Natural killer cell treated with Interleukin-12 subunit alpha and Interleukin-12 subunit beta and Interleukin-15 and Interleukin-18, amount 100 ng/mL, for 72 hours (primary cell): ENCODE data around the gene CTNNBL1. TPM values are rescaled to one million over a fixed set of nuclear protein-coding genes. Genes with fewer than 3 reads are reported as not detected.

Source experiments
- ATAC-seq, 2 donors: fragments of 150-1000 bp; cut with Tn5 transposase in 1 of 2; sonication (Bioruptor Pico), chemical (Tn5 transposase) in 1 of 2; 2 replicates each; pipeline ENCODE4 v1.10.0; 2021
- DNase-seq: peaks from one replicate; pipeline ENCODE4 v3.0.0; 2022; ENCODE audit warnings: low spot score
- H3K27ac Mint-ChIP-seq, 2 donors: 1 replicate in 1 of 2; 2 replicates in 1 of 2; pipeline ENCODE4 v1.8.0; 2022; ENCODE audit warnings: mixed read lengths in 2 of 2, mild to moderate bottlenecking in 1 of 2, moderate library complexity in 1 of 2
- H3K27me3 Mint-ChIP-seq, 2 donors: 1 replicate in 1 of 2; 2 replicates in 1 of 2; pipeline ENCODE4 v1.8.0; 2022; ENCODE audit warnings: mixed read lengths in 2 of 2
- H3K36me3 Mint-ChIP-seq: one replicate; pipeline ENCODE4 v1.8.0; 2022; ENCODE audit warnings: mixed read lengths
- H3K4me1 Mint-ChIP-seq, 2 donors: 1 replicate in 1 of 2; 2 replicates in 1 of 2; pipeline ENCODE4 v1.8.0; 2022; ENCODE audit warnings: low read depth in 2 of 2, mixed read lengths in 2 of 2, mild to moderate bottlenecking in 1 of 2
- H3K4me3 Mint-ChIP-seq: one replicate; pipeline ENCODE4 v1.8.0; 2022; ENCODE audit warnings: mixed read lengths
- H3K9me3 Mint-ChIP-seq: 2 replicates; pipeline ENCODE4 v1.8.0; 2022; ENCODE audit warnings: mixed read lengths
- total RNA-seq, 2 donors: library from RNA; stranded (reverse); gene quantifications; one replicate each; pipeline ENCODE4 v1.2.3, GENCODE V29; 2022

The CTNNBL1 gene
- total RNA-seq, 2 donors from 2014 or later = 80.9 to 95.9 TPM

DNA sequence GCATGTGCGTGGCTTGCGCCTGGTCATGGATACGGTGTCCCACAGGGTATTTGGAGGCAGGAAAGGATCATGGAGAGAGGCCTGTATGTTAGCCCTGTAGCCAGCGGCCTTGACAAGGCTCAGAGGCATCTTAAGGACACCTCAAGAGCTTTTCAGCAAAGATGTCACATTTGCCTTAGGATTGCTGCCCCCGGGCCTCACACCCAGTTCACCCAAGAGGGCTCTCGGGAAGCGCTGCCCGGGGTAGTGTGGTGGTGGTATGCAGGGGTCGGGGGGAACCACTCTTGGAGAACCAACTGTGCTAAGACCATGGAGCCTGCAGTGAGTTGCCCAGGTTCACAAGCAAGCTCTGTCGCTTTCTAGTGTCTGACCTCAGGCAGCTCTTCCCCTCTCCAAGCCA lies 172.2 kb downstream of the CTNNBL1 start:
- ATAC-seq (no peak), DNase-seq (no peak)
- no peak overlapping the region for H3K27ac Mint-ChIP-seq
- peaks cover 13% of the 10 kb centered on the region for H3K36me3 Mint-ChIP-seq
- H3K27me3 Mint-ChIP-seq = no peaks in the 10 kb centered on the region
- peaks cover 0 to 5% of the 10 kb centered on the region in 2 donors for H3K4me1 Mint-ChIP-seq
- H3K4me3 Mint-ChIP-seq = no peak overlapping the region
- no peaks in the 10 kb centered on the region for H3K9me3 Mint-ChIP-seq

DNA sequence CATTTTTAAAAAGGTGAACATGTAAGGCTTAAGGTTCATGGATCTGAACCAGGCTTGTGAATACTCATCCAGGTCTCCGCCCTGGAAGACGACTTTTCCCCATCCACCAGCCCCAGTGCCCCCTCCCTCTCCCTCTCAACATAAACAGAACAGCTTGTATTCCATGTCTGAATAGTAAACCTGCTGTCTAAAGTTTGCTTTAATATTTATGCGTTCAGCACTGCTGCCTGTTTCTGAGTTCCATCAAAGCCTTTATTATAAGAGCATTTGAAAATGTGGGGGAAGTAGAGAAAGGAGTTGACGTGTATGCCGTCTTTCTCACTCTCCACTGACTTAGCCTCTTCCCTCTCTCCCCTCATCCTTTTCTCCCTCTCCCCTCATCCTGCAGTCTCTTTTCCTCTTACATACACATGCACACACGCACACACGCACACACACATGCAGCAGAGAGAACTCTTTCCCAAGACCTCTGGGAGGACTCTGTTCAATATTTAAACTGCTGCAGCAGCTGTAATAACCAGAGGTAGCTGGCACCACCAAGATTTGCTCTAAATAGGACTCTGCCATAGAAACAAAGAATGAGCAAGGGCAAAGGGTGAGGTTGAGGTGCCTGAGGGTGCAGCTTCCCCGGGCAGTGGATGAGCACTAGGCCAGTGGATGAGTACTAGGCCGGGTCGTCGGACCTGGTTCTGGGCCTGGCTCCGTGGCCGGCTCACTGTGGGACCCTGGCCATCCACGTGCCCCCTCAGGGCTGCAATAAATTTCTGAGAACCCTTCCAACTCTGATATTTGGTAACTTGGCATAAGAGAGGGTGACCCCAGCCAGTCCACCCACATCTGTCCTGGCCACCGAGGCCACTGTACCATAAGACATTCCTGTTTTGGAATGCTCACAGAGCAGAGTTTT lies 173.7 kb downstream of the CTNNBL1 start:
- H3K27ac Mint-ChIP-seq = no peak overlapping the region
- no peaks in the 10 kb centered on the region for H3K27me3 Mint-ChIP-seq
- no peaks in the 10 kb centered on the region for H3K9me3 Mint-ChIP-seq
- no peak for ATAC-seq
- H3K36me3 Mint-ChIP-seq = peaks cover 13% of the 10 kb centered on the region
- peaks cover 0 to 5% of the 10 kb centered on the region in 2 donors for H3K4me1 Mint-ChIP-seq
- no peak for DNase-seq
- H3K4me3 Mint-ChIP-seq = no peak overlapping the region

DNA sequence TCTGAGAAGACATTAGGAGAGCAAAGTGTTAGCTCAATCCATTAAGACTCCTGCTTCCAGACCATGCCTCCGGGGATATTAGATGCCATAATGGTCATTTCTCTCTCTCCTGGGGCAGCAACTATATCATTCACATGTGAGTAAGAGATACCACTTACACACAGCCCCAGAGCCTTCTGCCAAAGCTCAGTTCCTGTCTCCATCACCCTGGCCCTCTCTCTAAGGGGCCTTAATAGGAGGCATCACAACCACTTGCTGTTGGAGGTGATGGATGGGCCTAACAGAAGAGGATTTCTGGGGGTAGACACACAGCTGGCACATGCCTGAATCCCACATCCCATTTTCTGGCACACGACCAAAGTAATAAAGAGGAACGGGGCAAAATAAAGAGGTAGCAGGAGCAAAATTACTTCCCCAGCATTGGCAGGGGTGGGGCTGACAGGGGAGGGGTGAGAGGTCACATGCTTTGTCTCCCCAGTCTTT lies 175.1 kb downstream of the CTNNBL1 start:
- DNase-seq (no peak), ATAC-seq (no peak)
- no peaks in the 10 kb centered on the region for H3K9me3 Mint-ChIP-seq
- peaks cover 8% of the 10 kb centered on the region for H3K36me3 Mint-ChIP-seq
- no peak overlapping the region for H3K4me3 Mint-ChIP-seq
- no peaks in the 10 kb centered on the region for H3K27me3 Mint-ChIP-seq
- peaks cover 0 to 5% of the 10 kb centered on the region in 2 donors for H3K4me1 Mint-ChIP-seq
- H3K27ac Mint-ChIP-seq = no peak overlapping the region

DNA sequence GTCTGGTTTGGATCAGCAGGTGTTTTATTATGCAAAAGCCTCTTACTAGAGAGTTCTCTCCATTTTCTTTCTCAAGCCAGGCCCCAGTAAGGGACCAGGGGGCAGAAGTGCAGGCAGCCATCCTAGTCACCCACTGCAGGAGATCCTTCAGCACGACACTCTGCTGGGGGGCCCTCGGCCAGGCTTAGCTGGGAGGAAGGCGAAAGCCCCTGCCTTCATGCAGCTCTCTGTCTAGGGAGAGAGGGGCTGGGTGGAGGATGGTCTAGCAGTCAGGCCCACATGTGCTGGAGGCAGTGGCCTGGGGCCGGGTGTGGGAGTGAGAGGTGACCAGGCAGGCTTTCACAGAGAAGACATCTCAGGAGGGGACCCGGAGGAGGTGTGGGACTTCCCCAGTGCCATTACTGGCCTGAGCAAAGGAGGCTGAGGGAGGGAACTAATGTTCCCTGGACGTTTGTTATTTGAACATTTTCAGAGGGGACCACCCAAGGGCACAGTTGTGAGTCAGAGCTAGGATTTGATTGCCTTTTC lies 175.6 kb downstream of the CTNNBL1 start:
- Mint-ChIP-seq H3K36me3 (peaks cover 8% of the 10 kb centered on the region), H3K4me3 (no peak overlapping the region), H3K27ac (no peak overlapping the region), H3K9me3 (no peaks in the 10 kb centered on the region), H3K27me3 (no peaks in the 10 kb centered on the region), H3K4me1 (peaks cover 0 to 5% of the 10 kb centered on the region in 2 donors)
- DNase-seq (no peak), ATAC-seq (peak in 1 of 2 donors; percentile 13)

DNA sequence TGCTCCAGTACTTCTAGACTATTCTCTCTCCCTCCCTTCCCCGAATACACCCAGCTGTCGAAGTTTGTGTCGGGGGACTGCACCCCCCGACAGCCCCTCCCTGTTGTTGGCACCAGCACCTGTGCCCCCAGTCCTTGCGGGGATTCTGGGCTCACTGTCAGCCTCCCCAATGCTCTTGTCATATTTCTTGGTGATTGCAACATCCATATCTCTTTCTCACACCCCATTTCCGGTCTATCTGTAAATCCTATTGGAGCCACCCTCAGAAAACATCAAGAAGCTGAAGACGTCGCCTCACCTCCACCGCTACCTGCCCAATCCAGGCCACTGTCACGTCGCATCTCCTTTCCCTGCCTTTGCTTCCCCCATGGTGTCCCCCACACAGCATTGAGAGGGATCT lies 176.5 kb downstream of the CTNNBL1 start:
- Mint-ChIP-seq H3K27me3 (no peaks in the 10 kb centered on the region), H3K4me3 (no peak overlapping the region), H3K4me1 (peaks cover 0 to 5% of the 10 kb centered on the region in 2 donors), H3K36me3 (peaks cover 8% of the 10 kb centered on the region), H3K9me3 (no peaks in the 10 kb centered on the region), H3K27ac (no peak overlapping the region)
- DNase-seq (no peak), ATAC-seq (no peak)

DNA sequence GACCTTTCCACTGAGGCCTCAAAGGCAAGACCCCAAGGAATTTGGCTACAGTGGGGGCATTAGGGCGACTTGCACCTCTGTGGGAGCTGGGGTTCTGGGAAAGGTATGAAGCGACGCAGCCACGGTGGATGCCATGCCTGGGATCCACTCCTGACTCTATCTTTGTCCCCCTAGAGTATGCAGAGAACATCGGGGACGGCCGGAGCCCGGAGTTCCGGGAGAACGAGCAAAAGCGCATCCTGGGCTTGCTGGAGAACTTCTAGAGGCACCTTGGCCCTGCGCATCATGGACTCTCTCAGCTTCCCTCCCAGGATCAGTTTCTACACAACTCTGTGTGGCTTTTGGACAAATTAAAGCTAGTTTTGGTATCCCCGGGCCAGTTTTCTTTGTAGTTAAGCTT lies 177.9 kb downstream of the CTNNBL1 start:
- Mint-ChIP-seq H3K27me3 (no peaks in the 10 kb centered on the region), H3K27ac (no peak overlapping the region), H3K4me3 (no peak overlapping the region), H3K9me3 (no peaks in the 10 kb centered on the region), H3K36me3 (peaks cover 8% of the 10 kb centered on the region), H3K4me1 (peaks cover 0 to 9% of the 10 kb centered on the region in 2 donors)
- DNase-seq (no peak), ATAC-seq (no peak)

DNA sequence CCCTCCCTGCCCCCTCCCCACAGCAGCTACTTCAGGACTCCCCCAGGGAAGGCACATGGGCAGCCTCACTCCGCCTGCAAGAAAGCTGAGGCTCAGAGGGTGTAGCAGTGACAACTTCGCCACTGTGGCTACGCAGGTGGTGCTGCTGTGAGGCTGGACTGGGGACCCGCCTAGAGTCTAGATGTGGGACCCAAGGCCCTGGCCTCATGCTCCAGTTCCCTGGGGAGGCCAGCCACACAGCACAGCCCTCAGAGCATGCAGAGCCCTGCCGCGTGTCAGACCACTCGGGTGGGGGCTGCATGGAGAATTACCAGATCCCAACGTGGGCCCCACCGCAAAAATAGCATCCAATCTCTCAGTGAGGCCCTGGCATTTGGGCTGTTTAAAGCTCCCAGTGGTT lies 178.3 kb downstream of the CTNNBL1 start:
- Mint-ChIP-seq H3K4me1 (peaks cover 0 to 9% of the 10 kb centered on the region in 2 donors), H3K4me3 (no peak overlapping the region), H3K27me3 (no peaks in the 10 kb centered on the region), H3K36me3 (peaks cover 8% of the 10 kb centered on the region), H3K9me3 (no peaks in the 10 kb centered on the region), H3K27ac (no peak overlapping the region)
- DNase-seq (no peak), ATAC-seq (no peak)

DNA sequence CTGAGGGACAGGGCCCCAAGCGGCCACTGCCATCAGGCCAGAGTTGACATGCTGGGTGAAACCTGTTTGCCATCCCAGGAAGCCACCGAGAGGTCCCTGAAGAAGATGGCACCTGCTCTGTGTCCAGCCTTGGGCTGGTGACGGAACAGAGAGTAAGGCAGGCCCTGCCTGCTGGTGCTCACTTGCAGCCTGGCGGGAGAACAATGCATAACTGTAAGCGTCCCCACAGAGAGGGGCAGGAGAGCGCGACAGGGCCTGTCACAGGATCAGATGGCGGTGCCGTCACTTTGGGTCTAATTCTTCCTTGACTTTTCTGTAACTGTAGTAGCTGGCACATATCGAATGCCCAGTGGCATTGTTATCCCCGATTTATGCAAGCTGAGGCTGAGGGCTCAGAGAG lies 180.1 kb downstream of the CTNNBL1 start:
- H3K9me3 Mint-ChIP-seq = no peaks in the 10 kb centered on the region
- H3K27ac Mint-ChIP-seq = no peak overlapping the region
- ATAC-seq = no peak
- no peaks in the 10 kb centered on the region for H3K27me3 Mint-ChIP-seq
- peaks cover 0 to 9% of the 10 kb centered on the region in 2 donors for H3K4me1 Mint-ChIP-seq
- no peak for DNase-seq
- H3K36me3 Mint-ChIP-seq = peaks cover 8% of the 10 kb centered on the region
- H3K4me3 Mint-ChIP-seq = no peak overlapping the region

DNA sequence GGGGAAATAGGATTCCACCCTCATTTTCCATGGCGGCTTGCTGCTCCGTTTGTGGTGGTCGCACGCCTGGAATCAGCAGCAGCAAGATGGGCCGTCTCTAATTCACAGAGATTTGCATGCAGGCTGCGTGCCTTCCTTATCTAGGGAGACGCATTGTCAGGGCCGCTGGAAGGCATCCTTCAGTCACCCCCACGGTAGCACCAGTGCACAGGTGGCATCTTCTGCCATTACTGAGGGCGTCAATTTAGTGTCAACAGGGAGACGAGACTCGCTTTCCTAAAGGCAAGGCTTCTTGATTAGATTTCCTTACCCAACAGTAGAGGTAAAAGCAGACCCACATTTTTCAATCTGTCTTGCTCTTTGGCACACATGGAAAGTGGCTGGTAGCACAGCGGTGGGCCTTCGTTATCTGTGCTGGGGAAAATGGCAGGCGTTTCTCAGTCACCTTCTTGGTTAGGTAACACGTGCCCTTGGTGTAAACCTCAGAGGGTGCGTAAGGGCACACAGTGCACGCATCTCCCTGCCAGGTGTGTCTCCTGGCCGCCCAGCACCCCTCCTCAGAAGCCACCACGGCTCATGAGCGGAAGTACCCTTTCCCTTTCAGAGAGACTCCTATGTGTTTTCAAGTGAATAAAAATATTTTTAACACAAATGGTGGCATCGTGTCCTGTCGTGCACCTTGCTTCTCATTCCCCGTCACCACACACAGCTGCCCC lies 181.8 kb downstream of the CTNNBL1 start:
- no peak overlapping the region for H3K4me3 Mint-ChIP-seq
- peaks cover 0 to 7% of the 10 kb centered on the region in 2 donors for H3K4me1 Mint-ChIP-seq
- peaks cover 5% of the 10 kb centered on the region for H3K36me3 Mint-ChIP-seq
- no peaks in the 10 kb centered on the region for H3K27me3 Mint-ChIP-seq
- H3K27ac Mint-ChIP-seq = no peak overlapping the region
- no peaks in the 10 kb centered on the region for H3K9me3 Mint-ChIP-seq
- no peak for ATAC-seq
- no peak for DNase-seq

DNA sequence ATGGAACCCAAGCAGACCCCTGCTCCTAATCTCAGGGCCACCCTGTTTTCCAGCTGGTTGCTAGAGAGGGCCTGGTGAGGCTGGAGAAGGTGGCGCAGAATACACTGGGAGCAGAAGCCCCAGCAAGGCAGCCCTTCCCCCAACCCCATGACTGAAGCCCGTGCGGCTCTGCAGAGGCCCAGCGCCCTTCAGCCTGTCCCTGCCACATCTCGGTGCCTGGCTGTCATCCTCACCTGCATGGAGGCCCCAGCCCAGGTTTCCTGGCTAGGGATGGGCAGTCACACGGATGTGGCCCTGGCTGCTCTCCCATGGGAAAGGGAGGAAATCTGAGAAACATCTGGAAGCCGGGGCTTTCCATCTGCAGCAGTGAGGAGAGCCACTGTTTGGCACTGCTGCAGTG lies 183.0 kb downstream of the CTNNBL1 start:
- Mint-ChIP-seq H3K9me3 (no peaks in the 10 kb centered on the region), H3K4me1 (peaks cover 0 to 4% of the 10 kb centered on the region in 2 donors), H3K36me3 (no peaks in the 10 kb centered on the region), H3K4me3 (no peak overlapping the region), H3K27me3 (no peaks in the 10 kb centered on the region), H3K27ac (no peak overlapping the region)
- ATAC-seq (no peak), DNase-seq (no peak)

DNA sequence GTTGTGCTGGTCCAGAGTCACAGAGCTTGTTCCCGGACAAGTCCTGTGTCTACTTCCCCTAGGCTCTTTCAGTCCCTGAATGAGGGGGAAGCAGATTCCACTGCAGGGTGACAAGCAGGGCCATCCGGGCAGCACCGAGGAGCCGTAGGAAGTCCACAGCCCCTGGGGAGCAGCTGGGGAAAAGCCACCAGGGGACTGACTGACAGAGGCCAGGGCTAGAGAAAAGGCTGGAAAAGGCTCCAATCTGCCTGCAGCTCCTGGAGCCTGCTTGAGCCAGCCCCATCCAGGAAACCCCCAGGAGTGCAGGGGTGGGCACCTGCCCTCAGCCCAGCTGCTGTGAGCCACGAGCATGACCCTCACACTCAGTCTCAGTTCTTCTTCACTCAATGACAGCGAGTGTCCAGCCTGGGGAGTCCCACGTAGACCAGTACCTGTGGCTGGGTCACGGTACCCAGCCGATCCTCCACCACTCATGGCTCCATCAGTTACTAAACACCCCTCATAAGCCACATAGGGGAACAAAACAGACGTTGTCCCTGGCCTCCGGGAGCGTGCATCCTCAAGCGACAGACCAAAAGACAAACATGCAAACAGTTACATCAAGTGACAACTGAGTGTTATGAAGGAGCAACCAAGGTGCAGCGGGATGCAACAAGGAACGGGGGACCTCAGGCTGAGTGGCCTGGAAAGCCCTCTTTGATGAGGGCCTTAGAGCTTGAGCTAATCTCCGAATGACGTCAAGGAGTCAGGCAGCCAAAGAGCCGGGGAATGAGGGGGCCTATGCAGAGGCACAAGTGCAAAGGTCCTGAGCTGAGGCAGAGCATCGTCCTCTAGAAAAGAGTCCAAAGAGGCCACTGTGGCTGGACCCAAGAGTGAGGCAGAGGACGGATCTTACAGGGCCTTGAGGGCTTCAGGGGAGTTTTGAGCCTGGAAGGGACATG lies 184.3 kb downstream of the CTNNBL1 start:
- no peaks in the 10 kb centered on the region for H3K27me3 Mint-ChIP-seq
- no peak for DNase-seq
- no peaks in the 10 kb centered on the region for H3K36me3 Mint-ChIP-seq
- peaks cover 0 to 4% of the 10 kb centered on the region in 2 donors for H3K4me1 Mint-ChIP-seq
- no peak for ATAC-seq
- no peaks in the 10 kb centered on the region for H3K9me3 Mint-ChIP-seq
- H3K4me3 Mint-ChIP-seq = no peak overlapping the region
- H3K27ac Mint-ChIP-seq = no peak overlapping the region

DNA sequence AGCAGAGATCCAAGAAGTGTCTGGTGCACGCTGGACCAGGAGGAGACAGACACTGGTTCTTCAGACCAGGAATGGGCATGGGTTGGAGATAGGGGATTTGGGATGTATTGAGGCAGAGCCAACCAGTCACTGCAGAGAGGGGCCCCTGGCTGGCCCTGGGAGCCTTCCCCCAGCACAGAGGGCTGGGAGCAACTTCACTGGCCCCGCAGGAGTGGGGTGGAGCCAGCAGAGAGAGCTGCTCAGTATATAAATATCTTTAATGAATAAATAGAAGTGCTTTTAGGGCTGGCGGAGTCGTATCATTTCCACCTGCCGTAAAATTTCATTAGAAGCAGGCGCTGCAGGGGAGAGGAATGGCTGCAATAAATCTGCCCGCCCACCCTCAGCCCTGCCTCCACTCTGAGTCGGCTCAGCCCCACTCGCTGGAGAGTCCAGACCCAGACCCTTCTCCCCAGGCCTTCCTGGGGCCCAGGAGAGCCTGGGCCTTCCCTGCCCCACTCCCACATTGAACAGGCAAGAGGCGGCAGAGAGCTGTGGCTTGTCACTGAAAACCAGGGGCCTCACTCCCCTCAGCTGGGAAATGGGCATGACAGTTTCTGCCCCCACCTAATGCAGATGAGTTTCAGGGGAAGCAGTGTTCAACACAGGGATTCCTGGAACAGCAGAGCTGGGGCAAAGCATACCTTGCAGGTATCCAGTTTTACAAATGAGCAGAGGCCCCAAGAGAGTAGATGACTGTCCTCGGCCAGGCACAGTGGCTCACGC lies 185.2 kb downstream of the CTNNBL1 start:
- Mint-ChIP-seq H3K27ac (no peak overlapping the region), H3K36me3 (no peaks in the 10 kb centered on the region), H3K9me3 (no peaks in the 10 kb centered on the region), H3K27me3 (no peaks in the 10 kb centered on the region), H3K4me1 (peaks cover 0 to 4% of the 10 kb centered on the region in 2 donors), H3K4me3 (no peak overlapping the region)
- DNase-seq (no peak), ATAC-seq (no peak)
